Measurements from ENCODE around the gene TDRD9.

DNA sequence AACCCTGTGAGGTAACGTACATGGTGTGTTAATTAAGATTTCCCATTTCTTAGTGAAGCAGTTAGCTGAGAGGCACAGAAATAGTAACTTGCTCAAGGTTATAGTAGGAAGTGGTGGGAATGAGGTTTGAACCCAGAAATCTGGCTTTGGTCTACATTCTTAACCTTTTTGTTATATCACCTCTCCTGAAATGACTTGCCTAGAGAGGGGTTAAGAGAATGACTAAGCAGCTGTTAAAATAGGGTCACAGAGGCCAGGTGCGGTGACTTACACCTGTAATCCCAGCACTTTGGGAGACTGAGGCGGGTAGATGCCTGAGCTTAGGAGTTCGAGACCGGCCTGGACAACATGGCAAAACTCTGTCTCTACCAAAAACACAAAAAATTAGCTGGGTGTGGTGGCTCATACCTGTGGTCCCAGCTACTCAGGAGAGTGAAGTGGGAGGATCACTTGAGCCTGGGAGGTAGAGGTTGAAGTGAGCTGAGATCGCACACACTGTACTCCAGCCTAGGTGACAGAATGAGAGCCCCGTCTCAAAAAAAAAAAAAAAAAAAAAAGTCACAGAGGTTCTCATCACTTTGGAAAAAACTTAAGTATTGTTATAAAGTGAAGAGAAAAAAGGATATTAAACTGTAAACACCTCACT is 71.7 kb downstream of the TDRD9 start:
- TF ChIP-seq, protein P1, sequence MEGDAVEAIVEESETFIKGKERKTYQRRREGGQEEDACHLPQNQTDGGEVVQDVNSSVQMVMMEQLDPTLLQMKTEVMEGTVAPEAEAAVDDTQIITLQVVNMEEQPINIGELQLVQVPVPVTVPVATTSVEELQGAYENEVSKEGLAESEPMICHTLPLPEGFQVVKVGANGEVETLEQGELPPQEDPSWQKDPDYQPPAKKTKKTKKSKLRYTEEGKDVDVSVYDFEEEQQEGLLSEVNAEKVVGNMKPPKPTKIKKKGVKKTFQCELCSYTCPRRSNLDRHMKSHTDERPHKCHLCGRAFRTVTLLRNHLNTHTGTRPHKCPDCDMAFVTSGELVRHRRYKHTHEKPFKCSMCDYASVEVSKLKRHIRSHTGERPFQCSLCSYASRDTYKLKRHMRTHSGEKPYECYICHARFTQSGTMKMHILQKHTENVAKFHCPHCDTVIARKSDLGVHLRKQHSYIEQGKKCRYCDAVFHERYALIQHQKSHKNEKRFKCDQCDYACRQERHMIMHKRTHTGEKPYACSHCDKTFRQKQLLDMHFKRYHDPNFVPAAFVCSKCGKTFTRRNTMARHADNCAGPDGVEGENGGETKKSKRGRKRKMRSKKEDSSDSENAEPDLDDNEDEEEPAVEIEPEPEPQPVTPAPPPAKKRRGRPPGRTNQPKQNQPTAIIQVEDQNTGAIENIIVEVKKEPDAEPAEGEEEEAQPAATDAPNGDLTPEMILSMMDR (IDR thresholded peaks at IDR 0.05) = no peak
- no peak for TF ChIP-seq POLR2A (IDR thresholded peaks at IDR 0.05)
